ENCODE data around the gene PARP11.

The PARP11 gene

GRCh38 chr12:3816266-3816665 lies 56.9 kb downstream of the PARP11 start:
- DNase-seq: no peak

DNA sequence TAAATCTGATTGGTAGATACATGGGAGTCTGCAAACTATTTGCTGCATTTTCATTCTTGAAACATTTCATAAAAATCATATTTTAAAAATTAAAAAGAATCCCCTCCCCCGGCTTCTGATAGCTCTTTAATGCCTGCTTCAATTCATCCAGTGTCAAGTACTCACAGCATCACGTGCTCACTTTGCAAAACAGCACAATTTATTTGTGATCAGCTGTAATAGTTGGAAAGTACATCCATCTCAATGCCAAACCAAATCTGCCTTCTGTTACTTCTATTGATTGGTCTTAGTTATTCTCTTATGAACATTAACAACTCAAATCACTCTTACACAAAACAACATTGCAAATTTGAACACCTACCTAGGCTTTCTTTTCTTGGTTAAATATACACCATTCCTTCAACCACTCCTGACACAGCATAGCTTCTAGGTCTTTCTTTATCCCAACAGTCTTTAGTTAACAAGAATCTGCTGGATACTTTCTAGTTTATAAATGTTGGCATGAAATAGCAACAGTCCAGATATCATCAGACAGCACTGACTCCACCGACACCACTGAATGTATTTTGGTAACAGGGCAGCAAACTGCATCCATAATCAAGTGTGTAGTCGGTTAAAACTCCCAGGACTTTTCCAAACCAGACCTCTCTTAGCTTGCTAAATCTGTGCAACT lies 58.0 kb downstream of the PARP11 start:
- DNase-seq: no peak

- DNase-seq: no peak
Observed at GRCh38 chr12:3810540-3810939, 62.7 kb downstream of the PARP11 start.

DNA sequence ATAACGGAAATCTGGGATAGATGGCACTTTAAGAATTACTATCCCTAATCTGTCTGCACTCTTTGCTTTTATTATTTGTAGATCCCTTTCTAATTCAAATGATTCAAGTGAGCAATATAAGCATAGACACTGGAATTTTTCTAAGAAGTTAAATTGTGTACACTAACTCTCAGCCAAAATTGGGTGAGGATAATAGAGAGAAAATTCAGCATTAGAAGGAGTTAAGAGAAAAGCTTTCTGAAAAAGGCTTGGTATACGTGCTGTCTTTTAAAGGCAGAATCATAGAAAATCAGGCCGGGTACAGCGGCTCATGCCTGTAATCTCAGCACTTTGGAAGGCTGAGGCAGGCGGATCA lies 63.2 kb downstream of the PARP11 start:
- DNase-seq: no peak

GRCh38 chr12:3809357-3810015 lies 63.7 kb downstream of the PARP11 start:
- no peak for DNase-seq

DNA sequence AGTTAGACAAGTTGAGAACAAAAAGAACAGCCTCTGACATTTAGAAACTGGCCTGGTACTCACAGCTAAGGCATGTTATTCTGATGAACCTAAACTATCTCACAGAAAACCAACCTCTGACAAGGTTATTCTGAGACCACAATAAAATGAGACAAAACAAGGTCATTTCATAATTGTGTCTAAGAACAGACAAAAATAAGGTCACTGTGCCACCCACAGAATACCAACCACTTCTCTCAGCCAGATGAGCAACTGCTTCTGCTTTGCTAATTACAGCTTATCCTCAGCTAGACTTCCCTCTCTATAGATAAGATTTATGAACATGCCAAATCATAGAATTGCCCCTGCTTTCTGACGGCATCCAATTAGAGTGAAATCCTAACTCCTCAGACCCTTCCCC lies 68.1 kb downstream of the PARP11 start:
- DNase-seq: no peak

DNA sequence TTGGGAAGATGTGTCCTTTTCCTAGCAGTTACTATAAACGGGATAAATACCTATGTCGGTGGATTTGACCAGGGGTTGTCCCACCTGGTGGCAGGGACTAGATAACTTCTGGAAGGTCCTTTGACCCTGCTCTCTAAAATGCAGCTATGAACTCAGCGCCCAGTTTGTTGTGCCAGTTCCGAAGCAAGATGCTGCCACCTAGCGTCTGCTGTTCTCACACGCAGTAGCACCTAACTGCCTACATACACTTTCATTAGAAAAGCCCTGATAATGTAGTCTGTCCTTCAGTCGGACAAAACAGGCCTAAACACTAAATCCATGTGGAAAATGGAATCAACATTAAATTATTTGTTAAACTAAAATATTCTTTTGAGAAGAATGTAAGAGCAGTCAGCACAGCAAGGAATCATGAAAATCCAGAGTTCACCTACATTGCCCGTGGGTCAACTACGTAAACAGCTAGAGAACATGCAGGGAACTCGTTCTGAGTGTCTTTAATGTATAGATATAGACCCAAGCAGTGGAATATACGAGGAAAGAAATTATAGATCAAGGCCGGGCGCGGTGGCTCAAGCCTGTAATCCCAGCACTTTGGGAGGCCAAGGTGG lies 69.2 kb downstream of the PARP11 start:
- DNase-seq: peak; percentile 34

DNA sequence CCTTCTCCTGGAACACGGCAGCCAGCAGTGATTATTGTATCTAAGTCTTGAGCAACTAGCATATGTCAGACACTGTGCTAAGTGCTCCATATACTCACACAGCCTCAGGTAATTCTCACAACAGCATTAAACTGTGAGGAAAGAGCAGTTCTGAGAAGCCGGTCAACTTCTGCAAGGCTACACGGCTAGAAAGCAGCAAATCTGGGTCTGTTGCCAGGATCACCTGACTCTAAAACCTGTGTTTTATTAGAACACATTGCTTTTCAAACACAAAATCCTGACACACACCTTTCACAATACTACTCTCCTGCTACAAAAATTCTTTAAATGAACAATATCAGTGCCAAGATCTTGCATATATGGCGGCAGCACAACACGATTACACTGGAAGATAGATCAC lies 70.5 kb downstream of the PARP11 start:
- DNase-seq: no peak

GRCh38 chr12:3797531-3798048 lies 75.6 kb downstream of the PARP11 start:
- DNase-seq: no peak

DNA sequence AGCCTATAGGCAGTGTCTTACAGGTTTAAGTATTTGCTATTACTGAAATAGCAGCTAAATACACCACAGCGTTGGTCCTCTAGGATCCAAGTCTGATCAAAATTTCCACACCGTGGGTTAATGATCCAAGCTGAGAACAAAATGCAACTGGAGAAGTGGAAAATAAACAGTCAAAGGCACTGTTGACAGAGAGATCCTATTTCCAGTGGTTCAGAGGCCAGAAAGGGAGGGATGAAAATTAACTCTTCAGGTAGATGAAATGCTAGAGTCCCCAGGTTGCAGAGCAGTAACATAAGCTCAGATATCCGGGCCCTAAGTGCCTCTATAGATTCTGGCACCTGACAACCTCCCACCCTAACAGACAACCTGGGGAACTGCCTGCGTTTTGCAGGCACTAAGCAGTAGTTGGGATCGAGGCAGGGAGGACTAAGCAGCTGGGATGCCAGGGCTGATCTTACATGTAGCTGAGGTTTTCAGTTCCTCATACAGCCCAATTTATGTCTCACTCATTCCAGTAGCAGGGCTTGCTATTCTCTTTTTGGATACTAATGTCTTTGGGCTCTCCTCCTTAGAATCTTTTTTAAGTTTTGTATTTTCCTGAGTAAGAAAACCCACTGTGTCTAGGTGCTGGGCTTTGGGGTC lies 77.6 kb downstream of the PARP11 start:
- DNase-seq: peak; percentile 80

DNA sequence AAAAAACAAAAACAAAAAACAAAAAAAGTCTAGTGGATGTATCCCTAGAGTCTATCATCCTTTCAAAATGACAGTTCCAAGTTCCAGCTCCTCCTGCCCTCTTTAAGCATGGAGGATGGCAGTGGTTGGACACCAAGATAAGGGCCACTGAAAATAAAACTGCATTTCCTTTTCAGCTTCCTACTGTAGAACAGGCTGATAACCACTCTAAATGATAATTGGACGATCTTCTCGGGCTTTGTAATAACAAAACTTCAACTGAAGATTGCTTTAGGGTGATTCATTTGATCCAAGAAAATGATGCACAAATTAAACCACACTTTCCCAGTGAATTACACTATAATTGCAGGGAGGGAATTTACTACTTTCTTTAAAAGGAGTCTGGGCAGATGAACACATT lies 78.1 kb downstream of the PARP11 start:
- no peak for DNase-seq

DNA sequence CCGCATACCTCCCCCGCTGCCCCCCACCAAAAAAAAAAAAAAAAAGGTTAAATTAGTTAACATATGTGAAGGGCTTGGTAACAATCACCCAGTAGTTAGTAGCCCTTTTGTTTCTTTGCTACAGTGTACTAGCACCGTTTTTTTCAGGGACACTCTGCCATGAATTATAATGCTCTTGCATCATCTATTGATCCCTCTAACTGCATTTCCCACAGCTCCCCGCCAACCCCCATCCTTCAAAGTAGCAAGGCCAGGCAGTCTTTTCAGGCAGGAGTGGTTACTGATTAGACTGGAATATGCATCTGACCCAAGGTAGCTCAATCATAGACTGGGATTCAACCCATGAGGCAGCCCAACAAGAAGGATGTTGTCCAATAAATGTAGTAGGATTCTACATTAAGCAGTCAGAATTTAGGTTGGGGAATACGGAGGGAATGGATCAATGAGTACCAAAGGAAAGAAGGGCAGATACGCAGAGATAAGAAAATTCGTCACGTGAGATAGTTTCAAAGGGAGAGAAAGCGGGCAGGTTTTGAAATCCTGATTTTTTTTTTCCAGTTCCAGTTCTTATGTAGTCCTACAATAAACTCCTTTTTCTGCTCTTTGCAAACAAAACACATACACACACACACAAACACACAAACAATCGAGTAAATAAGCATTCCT lies 80.4 kb downstream of the PARP11 start:
- DNase-seq: no peak

GRCh38 chr12:3791256-3791874 lies 81.8 kb downstream of the PARP11 start:
- DNase-seq: no peak

- no peak for DNase-seq
Observed at GRCh38 chr12:3790642-3791041, 82.6 kb downstream of the PARP11 start.

DNA sequence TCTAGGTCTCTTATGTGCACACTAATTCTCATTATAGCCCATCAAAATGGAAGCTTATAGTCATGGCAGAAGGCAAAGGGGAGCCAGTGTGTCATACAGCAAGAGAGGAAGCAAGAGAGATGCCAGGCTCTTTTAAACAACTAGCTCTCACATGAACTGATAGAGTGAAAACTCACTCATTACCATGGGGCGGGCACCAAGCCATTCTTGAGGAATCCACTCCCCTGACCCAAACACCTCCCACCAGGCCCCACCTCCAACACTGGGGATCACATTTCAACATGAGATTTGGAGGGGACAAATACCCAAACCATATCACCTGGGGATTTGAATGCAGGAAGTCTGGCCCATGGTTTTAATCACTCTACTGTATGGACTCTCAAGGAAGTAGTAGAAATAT lies 83.4 kb downstream of the PARP11 start:
- no peak for DNase-seq

DNA sequence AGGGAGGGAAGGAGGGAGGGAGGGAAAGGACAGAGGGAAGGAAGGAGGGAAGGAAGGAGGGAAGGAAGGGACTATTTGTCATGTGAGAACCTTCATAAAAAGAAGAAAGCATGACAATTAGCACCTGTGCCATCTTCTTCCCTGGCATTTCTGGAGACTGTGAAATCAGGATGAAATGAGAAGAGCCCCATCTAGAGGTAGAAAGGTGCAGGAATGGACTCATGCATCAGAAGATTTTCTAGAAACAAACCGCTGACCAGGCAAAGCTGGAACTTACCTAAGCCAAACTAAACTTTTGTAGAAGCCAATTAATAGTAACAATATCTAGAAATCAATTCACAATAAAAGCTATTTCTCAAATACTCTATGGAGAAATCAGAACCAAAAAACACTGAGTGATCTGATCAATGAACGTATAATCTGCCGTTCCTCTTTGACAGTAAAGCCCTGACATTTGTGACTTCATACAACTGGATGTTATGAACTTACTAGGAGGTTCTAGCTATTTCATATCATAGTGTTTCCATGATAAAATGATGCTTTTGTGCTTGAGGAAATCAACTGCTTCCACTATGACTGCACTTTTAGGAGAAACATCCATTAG lies 95.9 kb downstream of the PARP11 start:
- DNase-seq: peak; percentile 32

DNA sequence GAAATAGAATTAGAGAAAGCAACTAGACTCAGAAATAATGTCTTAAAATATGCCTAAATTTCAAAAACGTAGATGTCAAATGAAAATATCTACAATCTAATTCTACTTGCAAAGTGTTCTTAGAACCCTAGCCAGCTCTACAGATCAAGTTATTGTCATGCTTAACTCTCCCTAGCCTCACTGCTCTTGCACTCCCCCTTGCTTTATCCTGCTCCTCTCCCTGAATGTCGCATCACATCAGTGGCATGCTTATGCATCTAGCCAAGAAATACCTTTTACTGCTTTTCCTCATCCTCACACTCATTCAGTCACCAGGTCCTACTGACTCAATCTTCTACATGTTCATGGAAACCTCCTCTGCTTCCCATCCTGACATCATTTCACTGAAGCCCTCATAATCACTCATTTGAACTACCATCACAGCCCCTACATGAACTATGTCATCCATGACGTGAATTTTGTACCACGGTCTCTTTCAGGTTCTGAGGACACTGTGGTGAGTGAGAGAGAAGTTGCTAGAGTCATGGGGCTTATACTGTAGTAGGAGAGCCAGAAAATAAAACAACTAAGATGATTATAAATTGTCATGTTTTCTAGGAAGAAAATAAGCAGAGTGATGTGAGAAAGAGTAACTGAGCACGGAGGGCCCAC lies 97.7 kb downstream of the PARP11 start:
- DNase-seq: no peak

DNA sequence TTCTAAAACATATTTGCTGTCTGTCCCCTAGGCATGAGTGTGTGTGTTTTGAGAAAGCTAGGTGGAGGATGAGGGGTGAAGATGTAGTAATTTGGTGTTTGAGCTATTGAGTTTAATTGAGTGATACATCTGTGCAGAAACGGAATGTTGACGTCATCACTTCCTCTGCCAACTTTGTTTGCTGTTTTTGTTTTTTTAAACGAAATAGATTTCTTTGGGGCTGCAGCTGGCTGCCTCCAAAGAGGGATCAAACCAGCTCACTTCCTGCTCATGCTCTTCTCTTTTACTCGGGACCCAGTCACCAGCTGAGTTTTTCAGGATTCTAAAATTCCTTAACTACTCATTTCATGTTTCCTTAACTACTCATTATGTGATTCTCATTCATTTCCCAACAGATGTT lies 100.8 kb downstream of the PARP11 start:
- no peak for DNase-seq

- DNase-seq: no peak
Observed at GRCh38 chr12:3771853-3772252, 101.3 kb downstream of the PARP11 start.

DNA sequence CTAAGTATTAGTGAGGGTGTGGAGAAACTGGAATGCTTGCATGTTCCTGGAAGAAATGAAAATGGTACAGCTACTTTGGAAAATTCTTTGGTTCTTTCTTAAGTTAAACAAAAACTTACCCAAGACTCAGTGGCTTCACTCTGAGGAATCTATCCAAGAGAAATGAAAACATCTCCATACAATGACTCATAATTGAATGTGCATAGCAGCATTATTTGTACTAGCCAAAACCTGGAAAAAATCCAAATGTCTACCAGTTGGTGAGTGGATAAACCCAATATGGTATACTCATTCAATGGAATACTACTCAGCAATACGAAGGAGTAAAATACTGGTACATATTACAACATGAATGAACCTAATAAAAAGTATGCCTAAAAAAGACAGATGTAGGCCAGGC lies 102.3 kb downstream of the PARP11 start:
- DNase-seq: no peak

DNA sequence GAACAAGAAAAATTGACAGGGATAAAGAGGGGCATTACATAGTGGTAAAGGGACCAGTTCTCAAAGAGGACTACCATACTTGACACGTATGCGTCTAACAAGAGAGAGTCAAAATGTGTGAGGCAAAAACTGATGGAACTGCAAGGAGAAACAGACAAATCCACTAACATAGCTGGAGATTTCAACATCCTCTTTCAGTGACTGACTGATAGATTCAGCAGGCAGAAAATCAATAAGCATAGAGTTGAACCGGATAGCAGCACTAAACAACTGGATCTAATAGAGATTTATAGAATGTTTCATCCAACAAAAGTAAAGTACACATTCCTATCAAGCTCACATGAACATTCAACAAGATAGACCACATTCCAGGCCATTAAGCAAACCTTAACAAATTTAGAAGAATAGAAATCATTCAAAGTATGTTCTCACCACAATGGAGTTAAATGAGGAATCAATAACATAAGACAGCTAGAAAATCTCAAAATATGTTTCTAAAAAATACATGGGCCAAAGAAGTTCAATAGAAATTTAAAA lies 104.2 kb downstream of the PARP11 start:
- DNase-seq: no peak
